Neural progenitor cell (in vitro differentiated cells): Measurements from ENCODE around the gene EIF3I.

ENCODE experiments used
- CTCF ChIP-seq: fragments of 200-600 bp; sonication (generic); IDR thresholded peaks from 2 replicates; pipeline ENCODE4 v1.5.1; 2017; ENCODE audit warnings: antibody characterized with exemption, mild to moderate bottlenecking
- EZH2 ChIP-seq: fragments of 200-600 bp; sonication (generic); IDR thresholded peaks from 2 replicates; pipeline ENCODE4 v1.6.1; 2017; ENCODE audit warnings: antibody characterized with exemption, mild to moderate bottlenecking, moderate library complexity
- EZH2phosphoT487 ChIP-seq: fragments of 200-600 bp; sonication (generic); IDR thresholded peaks from 2 replicates; pipeline ENCODE4 v1.6.1; 2017; ENCODE audit warnings: antibody characterized with exemption

GRCh38 chr1:32249831-32250525 is 27.8 kb downstream of the EIF3I start:
- TF ChIP-seq EZH2 (no peak), CTCF (no peak), EZH2phosphoT487 (no peak)
